Renal cortex interstitium (tissue), 11 donors: ENCODE results near the gene ENKUR. TPM values are rescaled to one million over a fixed set of nuclear protein-coding genes. Genes with fewer than 3 reads are reported as not detected.
"Not testable (repeated sequence)": the region's sequence is repeated elsewhere in the genome, so short reads cannot be mapped to it uniquely, and the experiment has no call there.

Source experiments
- DNase-seq, 11 donors: peaks; one replicate each; pipeline ENCODE4 v3.0.0-alpha.2; 2013; ENCODE audit warnings: low read depth in 9 of 11, low spot score in 4 of 11; ENCODE audit errors: extremely low read depth in 1 of 11
- polyA plus RNA-seq, 3 donors: library from polyadenylated mRNA; unstranded; fragments of 120-200 nt; gene quantifications; one replicate each; pipeline ENCODE4 v1.2.1, GENCODE V29; 2013; ENCODE audit not compliant: insufficient read length in 3 of 3

Gene ENKUR
- polyA plus RNA-seq, 3 donors, result 3.4 to 4.4 (median 4.2) TPM

DNA sequence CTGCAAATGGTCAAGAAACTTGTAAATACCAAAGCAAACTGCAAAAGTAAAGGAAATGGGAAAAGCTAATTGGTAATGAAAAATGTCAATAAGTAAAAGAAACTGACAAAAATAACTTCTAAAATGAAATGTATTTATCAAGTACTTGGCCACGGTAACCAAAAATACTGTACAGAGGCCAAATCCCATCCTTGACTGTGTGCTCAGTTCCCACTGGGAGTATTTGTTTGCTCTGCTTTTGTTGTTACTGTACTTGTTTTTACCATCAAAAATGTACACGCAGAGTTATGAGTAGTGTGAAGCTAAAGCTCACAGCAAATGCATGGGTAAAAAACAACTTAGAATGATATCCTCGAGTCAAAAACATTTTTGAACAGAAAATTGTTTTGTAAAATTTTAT lies 31.1 kb downstream of the ENKUR start:
- no peak for DNase-seq

- DNase-seq, result no peak
These were observed 32.0 kb downstream of the ENKUR start for GRCh38 chr10:24983946-24984345.

GRCh38 chr10:24983130-24983529 lies 32.8 kb downstream of the ENKUR start:
- no peak for DNase-seq

DNA sequence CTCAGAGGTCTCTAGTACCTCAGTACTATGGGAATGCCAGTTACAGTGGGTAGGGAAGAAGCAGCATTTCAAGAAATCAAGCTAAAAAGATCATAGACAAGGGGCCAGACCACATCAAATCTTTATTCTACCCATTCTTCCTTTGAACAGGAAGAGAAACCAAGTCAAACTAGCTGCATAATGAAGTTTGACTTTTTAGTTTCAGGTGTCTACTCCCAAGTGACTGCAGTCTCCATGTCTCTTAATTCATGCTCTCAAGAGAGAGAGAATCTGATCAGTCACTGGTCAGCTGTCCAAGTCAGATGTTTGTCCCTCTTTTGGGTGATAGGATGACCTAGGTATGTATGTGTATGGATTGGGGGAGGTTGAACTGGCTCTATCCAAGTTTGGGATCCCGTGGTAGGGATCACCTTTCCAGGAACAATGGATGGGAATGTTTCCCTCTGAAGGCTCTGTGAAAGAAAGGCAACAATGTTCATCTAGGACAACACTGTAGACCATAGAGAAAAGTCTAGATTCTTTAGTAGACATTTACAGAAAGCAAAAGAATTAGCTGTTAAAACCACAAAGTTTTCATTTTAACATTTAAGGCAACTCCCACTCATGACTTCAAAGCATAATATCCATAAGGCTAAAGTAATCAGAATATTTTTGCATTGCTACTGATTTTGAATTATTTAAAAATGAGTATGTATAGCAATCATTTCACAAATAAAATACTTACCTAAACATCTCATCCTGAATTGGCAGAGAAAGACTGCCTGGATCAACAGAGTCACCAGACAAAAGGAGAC lies 33.4 kb downstream of the ENKUR start:
- DNase-seq, result no peak

DNA sequence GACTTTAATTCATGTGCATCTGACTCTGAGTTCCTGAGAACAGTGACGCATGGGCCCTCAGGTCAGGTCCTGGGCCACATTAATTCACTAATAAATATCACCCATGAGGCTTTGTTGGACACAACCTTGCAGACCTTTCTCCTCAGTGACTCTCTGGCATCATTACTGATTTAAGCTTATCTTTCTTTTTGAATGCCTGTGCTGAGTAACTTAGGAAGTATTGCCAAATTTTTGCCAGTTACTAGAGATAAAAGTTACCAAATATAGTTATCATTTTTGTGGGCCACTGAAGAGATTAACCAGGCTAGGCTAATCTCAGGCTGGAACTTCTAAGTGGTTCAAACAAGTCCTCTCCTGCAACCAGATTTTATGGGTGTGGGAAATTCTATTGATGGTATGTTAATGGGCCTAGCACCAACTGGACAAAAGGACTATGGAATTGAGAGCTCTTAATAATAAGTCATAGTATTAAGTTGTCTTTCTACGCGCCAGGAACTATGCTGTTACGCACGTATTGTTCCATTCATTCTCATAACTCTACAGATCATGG lies 34.7 kb downstream of the ENKUR start:
- no peak for DNase-seq

- DNase-seq, result no peak
These were observed 36.3 kb downstream of the ENKUR start for GRCh38 chr10:24979685-24980084.

DNA sequence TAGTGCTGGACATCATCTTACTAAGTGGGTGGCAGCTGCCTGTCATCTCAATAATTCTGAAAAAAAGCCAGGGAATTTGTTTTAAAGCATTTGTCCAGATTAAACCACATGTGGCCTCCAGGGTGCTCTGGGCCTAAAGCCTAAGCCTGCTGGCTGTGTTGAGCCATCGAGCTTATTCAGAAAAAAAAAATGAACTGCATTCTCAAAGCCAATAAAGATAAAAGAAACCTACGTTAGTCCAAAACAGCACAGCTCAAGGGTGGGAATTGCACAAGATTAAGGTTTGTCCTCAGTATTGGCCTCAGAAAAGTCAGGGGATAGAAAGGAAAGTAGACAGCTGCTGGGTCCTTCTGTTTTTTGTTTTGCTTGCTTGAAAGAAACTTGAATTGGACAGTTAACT lies 41.0 kb downstream of the ENKUR start:
- no peak for DNase-seq

DNA sequence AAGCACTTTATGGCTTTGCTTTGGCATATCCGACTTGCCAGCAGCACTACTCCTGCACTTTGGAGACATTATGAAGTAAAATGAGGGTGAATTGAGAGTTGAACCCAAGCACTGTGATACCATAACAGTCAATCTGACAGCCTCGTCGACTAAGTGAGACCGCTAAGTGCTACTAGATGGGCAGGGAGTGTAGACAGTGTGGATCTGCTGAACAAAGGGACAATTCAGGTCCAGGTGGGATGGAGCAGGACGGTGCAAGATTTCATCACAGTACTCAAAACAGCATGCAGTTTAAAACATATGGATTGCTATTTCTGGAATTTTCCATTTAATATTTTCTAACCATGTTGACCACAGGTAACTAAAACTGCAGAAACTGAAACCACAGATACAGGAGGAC lies 42.8 kb downstream of the ENKUR start:
- no peak for DNase-seq

- no peak for DNase-seq
These were observed 44.6 kb downstream of the ENKUR start for GRCh38 chr10:24971374-24971773.

DNA sequence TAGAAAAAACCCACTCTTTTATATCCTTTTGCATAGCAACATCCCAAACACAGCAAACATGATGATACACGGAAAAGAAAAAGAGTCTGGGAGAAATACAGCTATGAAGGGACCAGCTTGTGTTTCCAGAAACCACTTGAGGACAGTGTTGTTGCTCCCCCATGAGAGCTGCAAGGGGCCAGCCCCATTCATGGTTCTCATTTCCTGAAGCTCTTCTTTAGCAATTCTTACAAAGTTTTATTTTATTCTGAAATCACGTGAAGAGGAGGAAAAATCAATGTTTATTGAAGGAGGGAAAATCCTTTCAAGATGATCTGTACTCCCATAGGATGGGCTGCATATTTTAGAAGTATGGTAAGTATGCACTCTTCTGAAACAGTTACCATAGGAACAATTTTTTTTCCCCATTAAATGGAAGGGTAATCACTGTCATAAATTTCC lies 46.1 kb downstream of the ENKUR start:
- peak in 1 of 11 donors; percentile 9 for DNase-seq

- DNase-seq, result not testable (repeated sequence)
These were observed 47.0 kb downstream of the ENKUR start for GRCh38 chr10:24968951-24969350.

- no peak for DNase-seq
These were observed 47.6 kb downstream of the ENKUR start for GRCh38 chr10:24968349-24968748.

DNA sequence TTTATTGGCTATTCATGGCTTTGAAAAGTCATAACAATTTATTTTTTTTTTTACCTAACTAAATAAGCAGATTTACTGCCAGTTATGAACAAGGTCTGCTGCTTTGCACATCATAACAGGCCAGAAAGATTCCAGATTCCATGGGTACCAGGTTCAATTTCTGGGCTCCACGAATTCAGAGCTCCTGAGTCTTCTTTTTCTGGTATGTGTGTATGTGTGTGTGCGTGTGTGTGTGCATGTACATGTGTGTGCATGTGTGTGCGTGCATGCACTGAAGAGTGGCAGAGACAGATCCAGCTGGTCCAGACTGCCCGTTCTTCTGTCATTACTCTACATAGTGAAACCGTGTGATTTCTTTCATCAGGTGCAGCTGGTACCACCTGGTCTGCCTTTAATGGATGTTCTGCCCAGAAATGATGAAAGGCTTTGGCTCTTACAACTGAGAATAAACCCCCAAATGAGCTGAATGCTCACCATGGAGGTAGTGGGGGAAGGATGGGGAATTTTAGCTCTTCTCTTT lies 48.9 kb downstream of the ENKUR start:
- DNase-seq, result no peak

- no peak for DNase-seq
These were observed 50.9 kb downstream of the ENKUR start for GRCh38 chr10:24965051-24965450.

DNA sequence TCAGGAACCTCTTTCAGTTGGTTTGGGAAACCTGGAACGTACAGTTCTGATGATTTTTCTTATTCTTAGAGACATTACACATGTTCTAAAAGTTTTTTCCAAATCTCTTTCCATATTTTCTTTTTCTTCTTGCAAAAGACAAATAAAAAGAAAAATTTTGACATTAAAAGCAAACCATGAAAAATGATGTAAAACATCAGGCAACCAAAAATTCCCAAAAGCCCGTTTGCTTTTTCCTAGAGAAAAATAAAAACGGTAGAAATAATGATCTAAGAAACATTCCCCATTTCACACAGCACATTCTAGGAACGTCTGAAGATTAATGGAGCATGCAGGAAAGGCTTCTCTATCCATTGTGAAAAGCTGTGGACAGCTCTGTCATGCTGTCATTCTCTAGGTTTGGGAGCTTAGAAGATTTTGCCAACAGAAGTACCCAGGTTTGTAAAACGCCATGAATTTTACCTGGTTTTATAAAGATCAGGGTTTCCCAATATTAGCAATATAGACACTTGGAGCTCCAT lies 52.4 kb downstream of the ENKUR start:
- DNase-seq, result peak in 2 of 11 donors; percentile 31 to 55

DNA sequence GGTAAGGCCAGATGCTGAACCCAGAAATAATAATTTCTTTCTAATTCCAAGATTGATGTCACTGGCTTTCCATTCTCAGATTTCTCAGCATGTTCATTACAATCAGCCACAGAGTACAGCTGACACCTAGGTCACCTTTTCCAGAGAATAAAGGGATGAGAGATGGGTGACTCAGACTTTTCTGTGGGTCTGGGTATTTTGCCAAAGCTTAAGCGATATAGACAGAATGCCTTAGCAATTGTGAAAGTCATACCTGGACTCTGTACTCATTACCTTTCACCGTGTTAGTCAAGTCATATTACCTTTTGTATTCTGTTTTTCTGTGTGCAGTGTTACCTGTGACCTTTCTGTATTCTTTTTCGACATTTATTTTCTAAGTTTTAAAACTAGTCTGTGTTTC lies 53.0 kb downstream of the ENKUR start:
- no peak for DNase-seq

GRCh38 chr10:24961582-24961981 lies 54.4 kb downstream of the ENKUR start:
- no peak for DNase-seq

DNA sequence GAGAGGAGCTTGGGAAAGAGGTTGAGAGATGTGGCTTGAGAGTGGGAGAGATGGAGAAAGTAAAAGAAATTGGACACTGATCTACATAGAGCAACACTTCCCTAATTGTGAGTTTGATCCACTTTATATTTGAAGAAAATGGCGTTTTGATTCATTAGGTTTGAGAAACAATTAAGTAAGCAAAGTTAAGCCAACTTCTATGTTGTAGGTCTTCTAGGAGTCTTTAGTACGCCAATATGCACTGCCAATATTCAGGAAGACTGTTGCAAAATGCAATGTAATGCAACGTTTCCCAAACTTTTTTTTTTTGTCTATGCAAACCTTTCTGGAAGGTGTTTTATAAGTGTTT lies 56.6 kb downstream of the ENKUR start:
- no peak for DNase-seq

- DNase-seq, result peak in 9 of 11 donors; percentile 60 to 87 (median 77)
These were observed 57.1 kb downstream of the ENKUR start for GRCh38 chr10:24958721-24959381.
